DMS 273 treated with DMSO at 0.1 percent for 48 hours (cell line): ENCODE measurements around the gene BHLHE23.

Experiments used
- DNase-seq: peaks from one replicate; lab custom pipeline; 2025; lab: John Stamatoyannopoulos, UW

BHLHE23 gene

GRCh38 chr20:63025534-63026331, 19.0 kb upstream of the BHLHE23 start:
- no peak for DNase-seq

- no peak for DNase-seq
Observed at GRCh38 chr20:63024573-63025392, 18.0 kb upstream of the BHLHE23 start.

- no peak for DNase-seq
Observed at GRCh38 chr20:63023936-63024571, 17.3 kb upstream of the BHLHE23 start.

GRCh38 chr20:63023071-63023935, 16.5 kb upstream of the BHLHE23 start:
- no peak for DNase-seq

- no peak for DNase-seq
Observed at GRCh38 chr20:63022501-63022900, 15.7 kb upstream of the BHLHE23 start.

- no peak for DNase-seq
Observed at GRCh38 chr20:63021356-63022321, 14.9 kb upstream of the BHLHE23 start.

GRCh38 chr20:63020681-63021080, 13.9 kb upstream of the BHLHE23 start:
- no peak for DNase-seq

GRCh38 chr20:63017826-63018411, 11.2 kb upstream of the BHLHE23 start:
- DNase-seq, result no peak

GRCh38 chr20:63017076-63017825, 10.5 kb upstream of the BHLHE23 start:
- DNase-seq, result no peak

- no peak for DNase-seq
Observed at GRCh38 chr20:63016514-63017075, 9.8 kb upstream of the BHLHE23 start.

- no peak for DNase-seq
Observed at GRCh38 chr20:63015662-63016361, 9.0 kb upstream of the BHLHE23 start.

GRCh38 chr20:63015147-63015661, 8.4 kb upstream of the BHLHE23 start:
- no peak for DNase-seq

- DNase-seq, result peak; percentile 38
Observed at GRCh38 chr20:63014710-63015109, 7.9 kb upstream of the BHLHE23 start.

GRCh38 chr20:63014287-63014686, 7.5 kb upstream of the BHLHE23 start:
- no peak for DNase-seq

- DNase-seq, result no peak
Observed at GRCh38 chr20:63013207-63013606, 6.4 kb upstream of the BHLHE23 start.

GRCh38 chr20:63011798-63012197, 5.0 kb upstream of the BHLHE23 start:
- no peak for DNase-seq

- DNase-seq, result no peak
Observed at GRCh38 chr20:63009988-63010769, 3.4 kb upstream of the BHLHE23 start.
